SH-SY5Y (cell line): ENCODE data around the gene CFAP20.

Experiments used
- GATA2 ChIP-seq: IDR thresholded peaks from 2 replicates; pipeline ENCODE4 v1.6.1; 2011; ENCODE audit warnings: mild to moderate bottlenecking, low read depth, low read length
- GATA3 ChIP-seq: IDR thresholded peaks from 2 replicates; pipeline ENCODE4 v1.6.1; 2011; ENCODE audit warnings: low read depth, mild to moderate bottlenecking, low read length, moderate library complexity

GRCh38 chr16:58077796-58078195 lies 51.4 kb downstream of the CFAP20 start:
- TF ChIP-seq GATA2: no peak
- no peak for TF ChIP-seq GATA3
